A673 (cell line): ENCODE data around the gene TAF4. TPM values are rescaled to one million over a fixed set of nuclear protein-coding genes. Genes with fewer than 3 reads are reported as not detected.

Experiments used
- BruUV-seq: library from RNA; stranded (reverse); fragments of 400-500 nt; replicated peaks from 2 replicates; lab custom pipeline; 2021; lab: Mats Ljungman, UMichigan
- CTCF ChIA-PET: fragments of 300-600 bp; sonication (Branson Sonifier 250); formaldehyde crosslinking; loops from one replicate; lab custom pipeline; 2022; ENCODE audit warnings: antibody characterized with exemption; lab: Charles Lee
- POLR2A ChIA-PET: fragments of 300-600 bp; sonication (Branson Sonifier 250); formaldehyde crosslinking; loops from one replicate; lab custom pipeline; 2022; ENCODE audit warnings: antibody characterized with exemption; ENCODE audit not compliant: low non-redundant PET; lab: Charles Lee
- DNase-seq: peaks from one replicate; pipeline ENCODE4 v3.0.0-alpha.2; 2015; ENCODE audit warnings: low spot score
- H3K27ac ChIP-seq: fragments of 200-600 bp; sonication (generic); 2 replicates; pipeline ENCODE4 v1.5.1; 2016; ENCODE audit warnings: mixed run types, low read depth, mild to moderate bottlenecking, mixed read lengths, antibody characterized with exemption, low read length; ENCODE audit not compliant: poor library complexity, severe bottlenecking
- H3K27me3 ChIP-seq: fragments of 200-600 bp; sonication (generic); replicated peaks from 2 replicates; pipeline ENCODE4 v1.6.1; 2017; ENCODE audit warnings: mixed run types, low read depth, mild to moderate bottlenecking, mixed read lengths, antibody characterized with exemption, low read length; ENCODE audit not compliant: insufficient read depth, poor library complexity
- H3K36me3 ChIP-seq: fragments of 200-600 bp; sonication (generic); 2 replicates; pipeline ENCODE4 v1.6.1; 2016; ENCODE audit warnings: mixed run types, mild to moderate bottlenecking, mixed read lengths, antibody characterized with exemption, low read length; ENCODE audit not compliant: insufficient read depth, poor library complexity, severe bottlenecking
- H3K4me1 ChIP-seq: fragments of 200-600 bp; sonication (generic); 2 replicates; pipeline ENCODE4 v1.6.1; 2017; ENCODE audit warnings: mixed run types, mild to moderate bottlenecking, mixed read lengths, antibody characterized with exemption, low read length; ENCODE audit not compliant: insufficient read depth, poor library complexity, severe bottlenecking
- H3K4me3 ChIP-seq: fragments of 200-600 bp; sonication (generic); 2 replicates; pipeline ENCODE4 v1.5.1; 2016; ENCODE audit warnings: low read depth, mixed run types, mild to moderate bottlenecking, mixed read lengths, low read length; ENCODE audit not compliant: poor library complexity, severe bottlenecking
- H3K9me3 ChIP-seq: fragments of 200-600 bp; sonication (generic); 2 replicates; pipeline ENCODE4 v1.6.1; 2016; ENCODE audit warnings: mixed run types, low read depth, mild to moderate bottlenecking, mixed read lengths, antibody characterized with exemption, low read length; ENCODE audit not compliant: poor library complexity, severe bottlenecking
- EZH2 ChIP-seq: fragments of 200-600 bp; sonication (generic); IDR thresholded peaks from 2 replicates; pipeline ENCODE4 v1.6.1; 2017; ENCODE audit warnings: borderline replicate concordance, low read depth, mild to moderate bottlenecking, mixed read lengths, antibody characterized with exemption, low read length; ENCODE audit not compliant: poor library complexity, severe bottlenecking
- intact Hi-C: fragments of 100-400 bp; cut with micrococcal nuclease; formaldehyde crosslinking; loops from one replicate; pipeline ENCODE4 v1.10.0; 2022; ENCODE audit not compliant: unreplicated experiment
- total RNA-seq: library from RNA; stranded (reverse); gene quantifications from 2 replicates; pipeline ENCODE4 v1.2.3, GENCODE V29; 2021
- TF ChIP-seq, protein P1 (sequence below): fragments of 300-800, 200-600 bp; sonication (generic); conservative IDR thresholded peaks from 2 replicates; pipeline ENCODE4 v1.5.1; 2017; ENCODE audit warnings: low read depth, mild to moderate bottlenecking, antibody characterized with exemption, low read length, moderate library complexity, mixed read lengths

TAF4 gene
- total RNA-seq, 1 experiment from 2014 or later: 37.0 TPM

DNA sequence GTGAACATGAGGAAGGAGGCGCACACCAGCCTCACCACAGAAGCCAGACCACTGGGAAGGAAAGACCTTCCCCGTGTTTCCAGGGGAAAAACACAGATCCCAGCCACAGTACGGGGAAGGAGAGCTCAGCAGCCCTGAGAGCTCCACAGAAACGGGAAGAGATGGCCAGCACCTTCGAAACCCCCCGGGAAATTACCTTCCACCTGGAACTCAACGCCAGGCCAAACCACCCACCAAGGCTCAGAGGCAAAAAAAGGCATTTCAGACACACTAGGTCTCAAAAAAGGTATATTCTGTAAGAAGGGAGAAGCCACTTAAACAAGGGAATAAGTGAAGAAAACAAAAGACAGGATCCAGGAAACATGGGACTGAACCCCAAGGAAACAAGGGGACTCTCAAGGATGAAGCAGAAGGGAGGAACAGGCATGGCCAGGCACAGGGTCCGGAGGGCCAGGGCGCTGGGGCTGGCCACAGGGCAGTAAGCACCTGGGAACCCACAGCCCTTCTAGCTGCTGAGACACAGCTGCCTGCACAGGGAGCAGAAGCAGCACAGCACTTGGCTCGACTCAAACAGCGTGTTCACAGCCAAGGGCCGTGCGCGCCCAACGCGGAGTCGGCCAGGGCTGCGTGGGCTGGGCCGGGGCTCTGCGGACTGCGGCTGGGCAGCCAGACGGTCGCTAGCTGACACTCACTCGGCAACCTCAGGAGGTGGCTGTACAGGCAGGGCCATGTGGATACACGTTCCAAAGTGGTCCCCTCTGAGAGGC is 44.6 kb downstream of the TAF4 start:
- DNase-seq: no peak
- BruUV-seq: no TSS peak
- no peak overlapping the region for H3K27ac ChIP-seq
- peaks cover 10% of the 10 kb centered on the region for H3K4me1 ChIP-seq
- no peaks in the 10 kb centered on the region for H3K36me3 ChIP-seq
- ChIA-PET POLR2A (no interaction called here), CTCF (interaction anchor here (0.7 kb wide), 1 partner anchor 135 kb away, joined by 5 read pairs; no protein-coding TSS in a partner anchor)
- H3K4me3 ChIP-seq: no peak overlapping the region
- H3K9me3 ChIP-seq: no peaks in the 10 kb centered on the region
- intact Hi-C loops: no loop called here
- no peaks in the 10 kb centered on the region for H3K27me3 ChIP-seq
- TF ChIP-seq, protein P1, sequence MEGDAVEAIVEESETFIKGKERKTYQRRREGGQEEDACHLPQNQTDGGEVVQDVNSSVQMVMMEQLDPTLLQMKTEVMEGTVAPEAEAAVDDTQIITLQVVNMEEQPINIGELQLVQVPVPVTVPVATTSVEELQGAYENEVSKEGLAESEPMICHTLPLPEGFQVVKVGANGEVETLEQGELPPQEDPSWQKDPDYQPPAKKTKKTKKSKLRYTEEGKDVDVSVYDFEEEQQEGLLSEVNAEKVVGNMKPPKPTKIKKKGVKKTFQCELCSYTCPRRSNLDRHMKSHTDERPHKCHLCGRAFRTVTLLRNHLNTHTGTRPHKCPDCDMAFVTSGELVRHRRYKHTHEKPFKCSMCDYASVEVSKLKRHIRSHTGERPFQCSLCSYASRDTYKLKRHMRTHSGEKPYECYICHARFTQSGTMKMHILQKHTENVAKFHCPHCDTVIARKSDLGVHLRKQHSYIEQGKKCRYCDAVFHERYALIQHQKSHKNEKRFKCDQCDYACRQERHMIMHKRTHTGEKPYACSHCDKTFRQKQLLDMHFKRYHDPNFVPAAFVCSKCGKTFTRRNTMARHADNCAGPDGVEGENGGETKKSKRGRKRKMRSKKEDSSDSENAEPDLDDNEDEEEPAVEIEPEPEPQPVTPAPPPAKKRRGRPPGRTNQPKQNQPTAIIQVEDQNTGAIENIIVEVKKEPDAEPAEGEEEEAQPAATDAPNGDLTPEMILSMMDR: no peak
- TF ChIP-seq EZH2: no peak

DNA sequence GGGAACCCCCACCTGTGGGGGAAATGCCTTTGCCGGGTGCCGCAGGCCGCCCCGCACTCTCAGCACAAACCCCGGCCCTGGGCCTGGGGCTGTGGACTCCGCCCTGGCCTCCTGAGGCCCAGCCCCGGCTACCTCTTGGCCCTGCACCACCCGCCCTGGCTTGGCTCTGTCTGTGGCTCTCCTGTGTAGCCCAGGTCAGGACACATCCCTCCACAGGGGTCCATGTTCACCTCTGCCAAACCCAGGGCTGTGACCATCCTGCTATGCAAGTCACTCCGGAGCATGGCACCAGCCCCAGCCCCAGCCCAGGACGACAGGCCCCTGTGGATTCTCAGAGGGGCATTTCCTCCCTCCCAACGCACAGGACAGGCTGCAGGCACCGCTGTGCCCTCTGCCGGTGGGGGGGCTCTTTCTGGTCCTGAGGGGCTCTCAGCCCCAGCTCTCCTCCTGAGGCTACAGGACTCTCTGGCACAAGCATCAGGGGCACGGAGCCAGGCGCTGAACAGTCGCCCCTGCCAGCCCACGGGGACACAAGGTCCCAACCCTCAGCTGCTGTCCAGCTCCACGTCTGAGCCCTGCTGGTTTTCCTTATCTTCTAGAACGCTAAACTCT is 45.7 kb downstream of the TAF4 start:
- intact Hi-C loops: no loop called here
- no peaks in the 10 kb centered on the region for H3K27me3 ChIP-seq
- POLR2A ChIA-PET: no interaction called here
- no peak overlapping the region for H3K27ac ChIP-seq
- H3K36me3 ChIP-seq: no peaks in the 10 kb centered on the region
- no peak overlapping the region for H3K4me3 ChIP-seq
- H3K9me3 ChIP-seq: no peaks in the 10 kb centered on the region
- H3K4me1 ChIP-seq: no peaks in the 10 kb centered on the region
- no peak for TF ChIP-seq EZH2
- TF ChIP-seq, protein P1: no peak
- DNase-seq: no peak
- CTCF ChIA-PET: no interaction called here
- no TSS peak for BruUV-seq

DNA sequence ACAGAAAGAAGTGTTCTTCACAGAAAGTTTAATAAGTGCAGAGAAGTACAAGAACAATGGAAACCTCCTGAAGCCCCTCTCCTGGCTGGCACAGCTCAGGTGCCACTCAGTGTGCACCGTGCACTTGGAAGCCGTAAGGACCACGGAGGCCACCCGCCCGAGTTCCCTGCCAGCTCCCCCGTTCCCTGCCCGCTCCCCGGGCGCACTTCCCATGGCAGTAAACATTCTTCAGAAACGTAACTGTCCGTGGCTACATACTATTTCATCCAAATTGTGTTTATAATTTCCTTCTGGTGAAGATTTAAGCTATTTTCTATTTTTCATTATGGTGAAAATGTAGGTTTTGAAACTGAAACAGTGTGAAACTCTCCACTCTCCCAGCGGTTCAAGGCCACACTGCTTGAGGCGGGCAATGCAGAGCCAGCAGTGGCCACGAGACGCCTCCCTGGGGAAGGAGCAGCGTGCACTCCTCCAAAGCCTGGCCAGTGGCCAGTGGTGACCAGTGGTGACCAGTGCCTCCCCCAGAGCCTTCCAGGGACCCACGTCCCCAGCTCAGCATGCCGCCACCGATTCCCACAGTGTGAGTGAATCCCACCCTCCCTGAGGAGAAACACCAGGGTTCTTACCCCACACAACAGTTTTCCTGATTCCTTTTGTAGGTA is 46.4 kb downstream of the TAF4 start:
- Histone ChIP-seq H3K36me3 (no peaks in the 10 kb centered on the region), H3K4me1 (no peaks in the 10 kb centered on the region), H3K27ac (no peak overlapping the region), H3K9me3 (no peaks in the 10 kb centered on the region), H3K4me3 (no peak overlapping the region), H3K27me3 (no peaks in the 10 kb centered on the region)
- no TSS peak for BruUV-seq
- TF ChIP-seq, protein P1: no peak
- no peak for TF ChIP-seq EZH2
- ChIA-PET POLR2A (no interaction called here), CTCF (no interaction called here)
- no peak for DNase-seq
- intact Hi-C loops: no loop called here
